Right lobe of liver (tissue), 4 donors: ENCODE results near the gene HECTD3.

Experiments
- POLR2A ChIP-seq: fragments of 450-650 bp; IDR thresholded peaks from one replicate; pipeline ENCODE4 v1.6.1; 2017; ENCODE audit warnings: antibody characterized with exemption, mild to moderate bottlenecking
- TF ChIP-seq, protein P1 (sequence below), 4 donors: fragments of 200-600 bp in 3 of 4; fragments of 450-650 bp in 1 of 4; IDR thresholded peaks; one replicate each; pipeline versions ENCODE4 v1.5.1 to v1.8.0; 2016 to 2022; ENCODE audit warnings: antibody characterized with exemption in 4 of 4, mild to moderate bottlenecking in 2 of 4
- donor health status: DM: no; HTN: no; CAD: no.
- donor health status: DM: no; HTN: no; CAD: no.
- donor health status: DM: no; HTN: yes; CAD: no.

DNA sequence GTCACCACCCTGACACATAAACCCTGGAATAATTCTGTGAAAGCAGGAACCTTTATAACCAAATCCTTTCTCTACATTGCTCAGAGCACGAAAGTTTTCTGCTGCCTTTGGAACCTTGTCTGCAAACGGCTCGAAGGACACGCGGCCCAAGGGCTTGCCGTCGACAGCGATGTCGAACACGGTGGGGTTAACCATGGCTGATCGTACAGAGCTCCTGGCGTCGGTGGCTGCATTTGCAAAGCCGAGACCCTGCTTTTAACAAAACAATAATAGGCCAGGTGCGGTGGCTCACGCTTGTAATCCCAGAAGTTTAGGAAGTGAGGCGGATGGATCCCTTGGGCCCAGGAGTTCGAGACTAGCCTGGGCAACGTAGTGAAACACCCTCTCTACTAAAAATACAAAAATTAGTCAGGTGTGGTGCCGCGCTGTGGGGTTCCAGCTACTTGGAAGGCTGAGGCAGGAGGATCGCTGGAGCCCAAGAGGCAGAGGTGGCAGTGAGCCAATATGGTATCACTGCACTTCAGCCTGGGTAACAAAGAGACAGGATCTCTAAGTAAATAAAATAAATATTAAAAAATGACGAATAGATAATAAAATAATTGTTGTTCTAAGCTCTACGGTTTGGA is 22.5 kb downstream of the HECTD3 start:
- TF ChIP-seq, protein P1, sequence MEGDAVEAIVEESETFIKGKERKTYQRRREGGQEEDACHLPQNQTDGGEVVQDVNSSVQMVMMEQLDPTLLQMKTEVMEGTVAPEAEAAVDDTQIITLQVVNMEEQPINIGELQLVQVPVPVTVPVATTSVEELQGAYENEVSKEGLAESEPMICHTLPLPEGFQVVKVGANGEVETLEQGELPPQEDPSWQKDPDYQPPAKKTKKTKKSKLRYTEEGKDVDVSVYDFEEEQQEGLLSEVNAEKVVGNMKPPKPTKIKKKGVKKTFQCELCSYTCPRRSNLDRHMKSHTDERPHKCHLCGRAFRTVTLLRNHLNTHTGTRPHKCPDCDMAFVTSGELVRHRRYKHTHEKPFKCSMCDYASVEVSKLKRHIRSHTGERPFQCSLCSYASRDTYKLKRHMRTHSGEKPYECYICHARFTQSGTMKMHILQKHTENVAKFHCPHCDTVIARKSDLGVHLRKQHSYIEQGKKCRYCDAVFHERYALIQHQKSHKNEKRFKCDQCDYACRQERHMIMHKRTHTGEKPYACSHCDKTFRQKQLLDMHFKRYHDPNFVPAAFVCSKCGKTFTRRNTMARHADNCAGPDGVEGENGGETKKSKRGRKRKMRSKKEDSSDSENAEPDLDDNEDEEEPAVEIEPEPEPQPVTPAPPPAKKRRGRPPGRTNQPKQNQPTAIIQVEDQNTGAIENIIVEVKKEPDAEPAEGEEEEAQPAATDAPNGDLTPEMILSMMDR (IDR thresholded peaks at IDR 0.05), result no peak
- no peak for TF ChIP-seq POLR2A
